SH-SY5Y (cell line): ENCODE data around the gene RPS21.

Experiments used
- GATA2 ChIP-seq: IDR thresholded peaks from 2 replicates; pipeline ENCODE4 v1.6.1; 2011; ENCODE audit warnings: mild to moderate bottlenecking, low read depth, low read length
- GATA3 ChIP-seq: IDR thresholded peaks from 2 replicates; pipeline ENCODE4 v1.6.1; 2011; ENCODE audit warnings: low read depth, mild to moderate bottlenecking, low read length, moderate library complexity

DNA sequence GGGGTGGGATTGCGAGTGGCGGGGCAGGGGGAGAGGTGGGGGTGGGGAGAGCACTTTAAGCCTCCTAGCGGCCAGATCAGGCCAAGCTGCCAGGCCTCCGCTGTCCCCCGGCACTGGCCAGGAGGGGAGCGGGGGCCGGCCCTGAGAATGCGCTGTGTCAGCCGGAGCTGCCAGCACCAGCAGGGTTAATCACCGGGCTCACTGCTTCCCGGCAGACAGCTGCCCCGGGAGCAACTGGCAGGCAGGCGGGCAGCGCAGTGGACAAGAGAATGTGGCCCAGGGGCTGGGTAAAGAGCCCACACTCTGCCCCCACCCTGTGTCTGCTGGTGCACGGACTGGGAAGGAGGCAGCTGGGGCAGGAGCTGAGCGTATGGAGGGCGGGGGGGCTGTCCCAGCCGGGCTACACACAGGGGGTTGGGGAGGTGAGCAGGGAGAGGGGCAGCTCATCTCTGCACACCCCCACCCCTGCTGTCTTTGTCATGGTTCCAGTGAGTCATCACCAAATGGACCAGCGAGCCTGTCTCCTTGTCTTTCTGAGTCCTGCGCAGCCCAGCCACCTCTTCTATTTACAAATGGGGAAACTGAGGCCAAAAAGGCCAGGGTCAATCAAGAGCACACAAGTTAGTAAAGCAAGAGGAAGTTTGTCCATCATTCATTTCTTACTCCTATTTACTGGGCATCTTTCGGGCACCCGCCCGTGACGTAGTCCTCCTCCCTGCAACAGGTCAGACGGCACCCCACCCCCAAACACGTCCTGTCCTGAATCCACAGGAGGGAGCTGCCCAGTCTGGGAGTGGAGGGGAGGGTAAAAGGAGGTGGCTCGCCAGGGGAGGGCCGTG lies 17.7 kb upstream of the RPS21 start:
- no peak for TF ChIP-seq GATA2
- TF ChIP-seq GATA3 = no peak
